HL-60/S4 treated with retinoic acid at 250 ng/mL for 4 days and 3 days (cell line): Measurements from ENCODE around the gene ALG8.
"Not testable (repeated sequence)": the region's sequence is repeated elsewhere in the genome, so short reads cannot be mapped to it uniquely, and the experiment has no call there.

Experiments used
- in situ Hi-C: fragments of 300-500 bp; cut with MboI; formaldehyde crosslinking; loops from 2 replicates; pipeline ENCODE4 v1.7.0; 2022; ENCODE audit warnings: low sequenced_read_pairs

ALG8 gene

GRCh38 chr11:78139422-78140391, at the start of gene ALG8:
ALG8 (minus strand) TSS chr11:78139626; CDS start chr11:78139588, 38 bp downstream.
- in situ Hi-C loops, result no loop called here

- in situ Hi-C loops, result no loop called here
Observed at GRCh38 chr11:78188286-78189173, 49.1 kb upstream of the ALG8 start, which contains the start of the genes KCTD21 and USP35. KCTD21 (minus strand) TSS chr11:78188626; CDS start chr11:78174554, 14,072 bp downstream. USP35 (plus strand) TSS chr11:78188919; CDS start chr11:78196246, 7,327 bp downstream.

GRCh38 chr11:78187366-78188285, 48.2 kb upstream of the ALG8 start:
- in situ Hi-C loops, result no loop called here

- in situ Hi-C loops, result no loop called here
Observed at GRCh38 chr11:78181185-78181584, 41.8 kb upstream of the ALG8 start.

- in situ Hi-C loops, result no loop called here
Observed at GRCh38 chr11:78180751-78181150, 41.3 kb upstream of the ALG8 start.

GRCh38 chr11:78179459-78180071, 40.1 kb upstream of the ALG8 start:
- in situ Hi-C loops, result no loop called here

GRCh38 chr11:78177216-78177615, 37.8 kb upstream of the ALG8 start:
- in situ Hi-C loops, result no loop called here

GRCh38 chr11:78176605-78177141, 37.2 kb upstream of the ALG8 start:
- in situ Hi-C loops, result no loop called here

- in situ Hi-C loops, result not testable (repeated sequence)
Observed at GRCh38 chr11:78175862-78176261, 36.4 kb upstream of the ALG8 start.

- in situ Hi-C loops, result no loop called here
Observed at GRCh38 chr11:78171951-78172350, 32.5 kb upstream of the ALG8 start.

- in situ Hi-C loops, result no loop called here
Observed at GRCh38 chr11:78170874-78171549, 31.6 kb upstream of the ALG8 start.

GRCh38 chr11:78170413-78170812, 31.0 kb upstream of the ALG8 start:
- in situ Hi-C loops, result no loop called here

- in situ Hi-C loops, result no loop called here
Observed at GRCh38 chr11:78168539-78169477, 29.4 kb upstream of the ALG8 start.

GRCh38 chr11:78166855-78167469, 27.5 kb upstream of the ALG8 start:
- in situ Hi-C loops, result no loop called here

GRCh38 chr11:78164471-78164870, 25.0 kb upstream of the ALG8 start:
- in situ Hi-C loops, result no loop called here

GRCh38 chr11:78163828-78164227, 24.4 kb upstream of the ALG8 start:
- in situ Hi-C loops, result no loop called here

GRCh38 chr11:78161962-78162371, 22.5 kb upstream of the ALG8 start:
- in situ Hi-C loops, result no loop called here
